ENCODE results near the gene TIMELESS. TPM values are rescaled to one million over a fixed set of nuclear protein-coding genes. Genes with fewer than 3 reads are reported as not detected.

The TIMELESS gene
- total RNA-seq, 3 donors from 2014 or later: 7.7 to 14.3 (median 8.4) TPM

DNA sequence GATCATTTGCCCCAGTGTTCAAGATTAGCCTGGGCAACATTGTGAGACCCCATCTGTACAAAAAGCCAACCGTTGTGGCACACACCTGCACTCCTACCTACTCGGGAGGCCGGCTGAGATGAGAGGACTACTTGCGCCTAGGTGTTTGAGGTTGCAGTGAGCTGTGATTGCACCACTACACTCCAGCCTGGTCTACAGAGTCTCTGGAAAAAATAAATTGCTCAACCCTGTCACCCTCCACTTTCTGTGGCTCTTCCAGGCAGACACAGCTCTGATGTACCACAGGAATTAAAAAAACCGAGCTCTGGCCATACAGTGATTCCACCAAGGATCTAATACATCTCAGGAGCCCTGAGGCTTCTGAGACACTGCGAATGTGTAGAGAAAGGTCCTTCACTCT lies 14.4 kb downstream of the TIMELESS start:
- no peaks in the 10 kb centered on the region for H3K4me1 ChIP-seq (ENCODE audit: low read depth)
- H3K36me3 ChIP-seq (ENCODE audit: low read depth): no peaks in the 10 kb centered on the region
- H3K9me3 ChIP-seq: no peaks in the 10 kb centered on the region
- intact Hi-C loops (cut with DNase I, micrococcal nuclease): no loop called here
- DNase-seq (no peak), ATAC-seq (no peak)
- no peak overlapping the region for H3K4me3 ChIP-seq
- TF ChIP-seq, protein P1, sequence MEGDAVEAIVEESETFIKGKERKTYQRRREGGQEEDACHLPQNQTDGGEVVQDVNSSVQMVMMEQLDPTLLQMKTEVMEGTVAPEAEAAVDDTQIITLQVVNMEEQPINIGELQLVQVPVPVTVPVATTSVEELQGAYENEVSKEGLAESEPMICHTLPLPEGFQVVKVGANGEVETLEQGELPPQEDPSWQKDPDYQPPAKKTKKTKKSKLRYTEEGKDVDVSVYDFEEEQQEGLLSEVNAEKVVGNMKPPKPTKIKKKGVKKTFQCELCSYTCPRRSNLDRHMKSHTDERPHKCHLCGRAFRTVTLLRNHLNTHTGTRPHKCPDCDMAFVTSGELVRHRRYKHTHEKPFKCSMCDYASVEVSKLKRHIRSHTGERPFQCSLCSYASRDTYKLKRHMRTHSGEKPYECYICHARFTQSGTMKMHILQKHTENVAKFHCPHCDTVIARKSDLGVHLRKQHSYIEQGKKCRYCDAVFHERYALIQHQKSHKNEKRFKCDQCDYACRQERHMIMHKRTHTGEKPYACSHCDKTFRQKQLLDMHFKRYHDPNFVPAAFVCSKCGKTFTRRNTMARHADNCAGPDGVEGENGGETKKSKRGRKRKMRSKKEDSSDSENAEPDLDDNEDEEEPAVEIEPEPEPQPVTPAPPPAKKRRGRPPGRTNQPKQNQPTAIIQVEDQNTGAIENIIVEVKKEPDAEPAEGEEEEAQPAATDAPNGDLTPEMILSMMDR (IDR thresholded peaks at IDR 0.05): no peak

DNA sequence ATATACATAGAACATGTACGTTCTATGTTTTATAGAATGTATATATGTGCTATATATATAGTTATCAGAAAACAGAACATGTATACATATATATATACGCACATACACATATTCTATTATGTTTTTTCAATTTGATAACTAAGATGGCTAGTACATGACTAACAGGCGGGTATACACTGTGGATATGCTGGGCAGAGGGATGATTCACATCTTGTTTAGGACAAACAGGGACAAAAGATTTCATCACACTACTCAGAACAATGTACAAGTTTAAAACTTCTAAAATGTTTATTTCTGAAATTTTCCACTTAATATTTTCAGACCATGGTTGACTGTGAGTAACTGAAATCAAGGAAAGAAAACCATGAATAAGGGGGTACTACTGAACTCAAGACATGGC lies 17.4 kb downstream of the TIMELESS start:
- no peaks in the 10 kb centered on the region for H3K4me1 ChIP-seq (ENCODE audit: low read depth)
- intact Hi-C loops (cut with DNase I, micrococcal nuclease): no loop called here
- H3K4me3 ChIP-seq: no peak overlapping the region
- ATAC-seq (no peak), DNase-seq (no peak)
- TF ChIP-seq, protein P1 (IDR thresholded peaks at IDR 0.05): no peak
- no peaks in the 10 kb centered on the region for H3K9me3 ChIP-seq
- no peaks in the 10 kb centered on the region for H3K36me3 ChIP-seq (ENCODE audit: low read depth)

DNA sequence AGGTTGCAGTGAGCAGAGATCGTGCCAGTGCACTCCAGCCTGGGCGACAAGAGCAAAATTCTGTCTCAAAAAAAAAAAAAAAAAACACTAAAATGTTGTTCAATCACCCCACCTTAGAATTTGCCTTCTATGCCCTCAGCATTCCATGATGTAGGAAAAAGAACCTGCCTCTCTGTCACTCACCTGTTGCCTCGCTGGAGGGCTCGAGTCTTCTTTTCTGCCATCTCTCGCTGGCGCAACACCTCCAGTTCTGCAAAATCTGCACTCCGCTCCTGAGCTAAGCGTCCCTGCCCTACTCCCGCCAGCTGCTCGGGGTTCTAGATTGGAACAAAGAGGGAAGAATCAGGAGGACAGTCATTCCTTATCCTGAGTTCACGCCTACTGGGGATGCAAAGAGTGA lies 17.9 kb downstream of the TIMELESS start:
- DNase-seq (no peak), ATAC-seq (no peak)
- H3K4me3 ChIP-seq: no peak overlapping the region
- intact Hi-C loops (cut with DNase I, micrococcal nuclease): no loop called here
- no peaks in the 10 kb centered on the region for H3K36me3 ChIP-seq (ENCODE audit: low read depth)
- H3K9me3 ChIP-seq: no peaks in the 10 kb centered on the region
- TF ChIP-seq, protein P1 (IDR thresholded peaks at IDR 0.05): no peak
- no peaks in the 10 kb centered on the region for H3K4me1 ChIP-seq (ENCODE audit: low read depth)

DNA sequence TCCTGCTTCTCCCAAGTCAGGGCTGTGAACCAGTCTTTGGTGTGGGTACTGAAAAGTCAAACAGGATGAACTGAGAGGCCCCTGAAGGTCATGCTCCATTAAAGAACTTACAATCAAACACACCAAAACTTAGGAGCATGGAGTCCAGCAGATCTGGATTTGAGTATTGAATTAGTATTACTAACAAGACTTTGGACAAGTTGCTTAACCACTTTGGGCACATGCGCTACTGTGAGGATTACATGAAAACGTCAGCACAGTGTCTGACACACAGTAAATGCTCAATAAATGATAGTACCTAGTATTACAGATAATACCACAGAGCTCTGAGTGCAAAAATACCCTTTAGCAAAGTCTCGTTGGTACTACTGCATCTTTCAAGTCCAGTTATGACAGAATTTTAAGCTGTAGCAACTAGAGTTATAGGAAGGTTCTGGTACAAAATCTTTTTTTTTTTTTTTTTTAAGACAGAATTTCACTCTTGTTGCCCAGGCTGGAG lies 23.2 kb downstream of the TIMELESS start:
- Histone ChIP-seq H3K9me3 (no peaks in the 10 kb centered on the region), H3K4me3 (no peak overlapping the region), H3K4me1 (ENCODE audit: low read depth) (no peaks in the 10 kb centered on the region), H3K36me3 (ENCODE audit: low read depth) (no peaks in the 10 kb centered on the region)
- DNase-seq (no peak), ATAC-seq (no peak)
- TF ChIP-seq, protein P1 (IDR thresholded peaks at IDR 0.05): no peak
- intact Hi-C loops (cut with DNase I, micrococcal nuclease): no loop called here

DNA sequence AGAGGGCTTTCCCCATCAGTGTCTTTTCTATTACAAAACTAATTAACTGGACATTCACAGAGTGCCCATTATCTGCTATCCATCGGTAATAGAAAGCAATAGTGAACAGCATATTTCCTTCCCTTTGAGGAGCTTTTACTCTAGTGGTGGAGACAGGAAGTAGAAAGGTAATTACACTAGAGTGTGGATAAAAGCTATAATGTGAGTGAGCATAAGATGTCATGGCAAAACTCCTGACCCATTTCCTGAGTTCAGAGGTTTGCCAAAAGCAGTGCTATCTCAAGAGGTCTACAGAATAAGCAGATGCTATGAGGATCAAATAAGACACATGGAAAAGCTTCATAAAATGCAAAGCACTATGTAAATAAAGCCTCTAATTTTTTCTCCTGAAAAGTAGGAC lies 24.0 kb downstream of the TIMELESS start:
- H3K4me1 ChIP-seq (ENCODE audit: low read depth): no peaks in the 10 kb centered on the region
- no peaks in the 10 kb centered on the region for H3K9me3 ChIP-seq
- intact Hi-C loops (cut with DNase I, micrococcal nuclease): no loop called here
- no peak overlapping the region for H3K4me3 ChIP-seq
- TF ChIP-seq, protein P1 (IDR thresholded peaks at IDR 0.05): no peak
- no peak for DNase-seq
- H3K36me3 ChIP-seq (ENCODE audit: low read depth): no peaks in the 10 kb centered on the region
- no peak for ATAC-seq

DNA sequence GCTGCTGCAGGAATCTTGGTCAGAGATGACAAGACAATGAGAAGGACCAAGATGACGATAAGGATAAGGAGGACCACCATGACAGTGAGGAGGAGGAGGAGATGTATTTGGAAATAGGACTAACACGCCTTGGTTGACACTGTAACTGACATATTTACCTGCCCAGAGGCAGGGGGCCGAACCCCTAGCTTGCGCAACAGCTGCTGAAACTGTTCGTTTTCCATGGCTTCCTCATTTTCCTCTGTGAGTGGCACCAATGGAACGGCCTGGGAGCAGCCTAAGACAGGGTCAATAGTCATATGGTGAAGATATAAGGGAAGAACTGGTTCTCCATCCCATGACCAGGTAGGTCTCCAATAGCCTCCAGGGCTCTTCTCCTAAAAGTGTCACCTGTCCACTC lies 28.8 kb downstream of the TIMELESS start:
- H3K4me3 ChIP-seq: no peak overlapping the region
- intact Hi-C loops (cut with DNase I, micrococcal nuclease): no loop called here
- H3K36me3 ChIP-seq (ENCODE audit: low read depth): no peaks in the 10 kb centered on the region
- TF ChIP-seq, protein P1 (IDR thresholded peaks at IDR 0.05): no peak
- no peaks in the 10 kb centered on the region for H3K9me3 ChIP-seq
- DNase-seq (no peak), ATAC-seq (no peak)
- no peaks in the 10 kb centered on the region for H3K4me1 ChIP-seq (ENCODE audit: low read depth)

All from mucosa of descending colon (tissue), 3 donors.